Cardiac fibroblast (primary cell): ENCODE results near the gene POU5F2.

Experiments used
- DNase-seq, 2 donors: peaks; one replicate each; pipeline versions ENCODE4 v3.0.0 to v3.0.0-alpha.2; 2010; ENCODE audit warnings: low read depth in 2 of 2
- H3K4me3 ChIP-seq, 2 donors: replicated peaks in 1 of 2; 1 replicate in 1 of 2; 2 replicates in 1 of 2; pipeline ENCODE4 v1.5.1; 2011; ENCODE audit warnings: low read depth in 2 of 2, low read length in 2 of 2, mild to moderate bottlenecking in 2 of 2, moderate library complexity in 1 of 2
- CTCF ChIP-seq: IDR thresholded peaks from one replicate; pipeline ENCODE4 v1.5.1; 2011; ENCODE audit warnings: low read depth, mild to moderate bottlenecking, low read length, inconsistent platforms

Gene POU5F2

DNA sequence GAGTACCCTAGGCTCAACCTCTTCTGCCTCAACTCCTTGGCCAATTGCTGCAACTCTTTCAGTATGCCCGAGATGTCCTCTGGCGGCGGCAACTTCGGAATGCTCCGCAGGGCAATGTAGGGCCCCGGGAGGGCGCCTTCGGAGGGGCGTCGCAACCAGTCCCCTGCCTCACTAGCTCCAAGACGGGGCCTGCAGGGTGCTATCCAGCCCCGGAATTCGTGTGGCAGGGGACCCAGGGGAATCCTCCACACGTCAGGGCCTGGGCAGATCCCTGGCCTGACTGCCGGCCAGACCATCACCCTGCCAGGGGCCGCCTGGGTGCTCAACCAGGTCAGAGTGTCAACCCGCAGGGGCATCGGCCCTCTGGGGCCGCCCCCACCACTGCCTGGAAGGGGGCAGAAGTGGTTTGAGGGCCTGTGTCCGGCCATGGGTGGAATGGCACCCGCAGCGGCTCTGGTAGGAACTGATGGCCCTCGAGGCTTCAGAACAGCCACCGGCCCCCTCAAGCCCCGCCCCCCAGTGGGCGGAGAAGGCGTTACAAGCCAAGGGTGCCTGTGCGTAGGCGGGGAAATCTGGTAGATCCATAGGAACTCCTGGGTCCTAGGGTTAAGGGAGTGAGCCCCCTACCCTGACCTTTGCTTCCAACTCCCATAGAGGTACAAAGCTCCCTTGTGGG, at the start of gene POU5F2:
Gene POU5F2, minus strand, starts transcription at position 465 of the 676 bp plus-strand sequence. Its CDS starts 37 bp downstream, at position 428.
- no peak for TF ChIP-seq CTCF
- no peak within 1 kb of the TSS for H3K4me3 ChIP-seq
- DNase-seq, result no peak

DNA sequence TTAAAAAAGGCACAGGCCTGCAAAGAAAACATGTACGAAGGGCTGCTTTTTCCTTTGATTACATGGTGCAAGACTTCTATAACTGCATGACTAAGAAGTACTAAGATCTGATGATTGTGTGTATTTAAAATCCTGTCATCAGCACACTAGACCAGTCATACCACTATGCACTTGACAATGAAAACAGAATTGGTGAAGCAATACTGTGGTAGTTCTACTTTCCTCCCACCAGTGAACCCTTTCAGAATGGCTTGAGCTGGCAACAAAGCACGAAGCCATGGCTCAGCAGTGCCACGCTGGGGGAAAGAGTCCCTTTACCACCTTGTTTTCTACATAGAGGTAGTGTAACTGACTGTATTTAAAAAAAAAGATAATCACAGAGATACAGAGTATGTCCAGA, 49.0 kb upstream of the POU5F2 start:
- H3K4me3 ChIP-seq, result no peak overlapping the region
- TF ChIP-seq CTCF, result no peak
- DNase-seq, result peak; percentile 22 to 79

DNA sequence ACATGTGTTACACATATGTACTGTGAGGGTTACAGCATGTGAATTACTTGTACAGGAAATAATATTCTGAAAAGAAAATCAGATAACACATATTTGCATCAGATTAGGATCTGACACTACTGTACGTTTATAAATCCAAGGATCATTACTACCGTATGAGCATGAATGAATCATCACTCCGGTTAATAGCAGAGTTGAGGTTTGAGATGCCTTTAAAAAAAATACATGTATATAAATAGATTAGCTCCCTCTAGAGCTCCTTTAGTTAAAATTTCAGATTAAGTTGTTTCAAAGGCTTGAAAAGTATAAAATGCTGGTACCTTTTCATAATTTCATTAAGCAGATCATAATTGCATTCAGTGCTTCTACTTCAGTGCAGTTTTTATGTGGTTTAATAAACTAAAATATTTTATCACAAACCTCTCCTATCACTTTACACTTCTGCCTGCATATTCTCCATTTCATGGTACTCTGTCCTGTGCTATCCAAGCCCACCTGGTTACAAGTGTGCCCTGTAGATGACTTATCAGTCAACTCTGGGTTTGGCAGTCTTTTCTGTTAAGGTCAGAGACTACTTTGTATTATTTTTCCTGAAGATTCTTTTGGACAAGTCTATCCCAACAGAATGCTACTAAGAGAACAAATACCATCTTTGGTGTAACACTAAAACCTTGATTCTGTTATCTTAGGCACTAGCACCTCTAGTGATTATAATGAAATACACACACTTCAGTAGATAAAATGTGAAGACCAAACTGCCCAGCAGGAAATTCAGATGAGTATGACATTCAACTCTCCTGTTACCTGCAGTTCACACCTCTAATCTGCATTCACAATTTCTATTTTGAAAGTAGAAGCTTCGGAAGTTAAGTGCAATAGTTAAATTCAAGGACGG, 48.0 kb upstream of the POU5F2 start:
- peak; percentile 49 to 68 for DNase-seq
- TF ChIP-seq CTCF, result peak; percentile 3
- H3K4me3 ChIP-seq, result no peak overlapping the region

GRCh38 chr5:93787598-93787997, 46.2 kb upstream of the POU5F2 start:
- no peak for TF ChIP-seq CTCF
- no peak for DNase-seq
- no peak overlapping the region for H3K4me3 ChIP-seq

GRCh38 chr5:93785475-93785874, 44.1 kb upstream of the POU5F2 start:
- H3K4me3 ChIP-seq, result no peak overlapping the region
- no peak for TF ChIP-seq CTCF
- no peak for DNase-seq

DNA sequence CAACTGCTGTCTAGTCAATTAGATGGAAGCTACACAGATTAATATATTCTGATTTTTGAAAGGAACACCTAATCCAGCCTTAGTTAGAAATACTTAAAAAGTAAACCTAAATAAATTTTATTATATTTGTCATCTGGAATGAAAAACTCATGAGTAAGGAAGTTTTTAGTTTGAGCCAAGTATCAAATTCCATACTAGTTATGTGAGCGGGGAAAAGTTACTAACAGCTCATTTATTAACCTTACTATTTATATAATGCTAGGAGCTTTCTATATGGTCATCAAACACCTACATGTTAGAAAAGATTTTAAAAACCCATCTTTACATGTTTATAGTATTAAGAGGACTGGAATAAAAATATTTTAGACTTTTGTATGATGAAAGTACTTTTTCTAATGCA, 41.6 kb upstream of the POU5F2 start:
- TF ChIP-seq CTCF, result no peak
- DNase-seq, result peak in 1 of 2 donors; percentile 22

More for the DNA sequence above, 41.6 kb upstream of the POU5F2 start:
- H3K4me3 ChIP-seq, result no peak overlapping the region
